GM12873 (cell line): Measurements from ENCODE around the gene NTM.
A peak's percentile ranks its signal among the peaks of the same experiment; 100 is the strongest.

Experiments used
- TF ChIP-seq, protein P1 (sequence below): IDR thresholded peaks from 2 replicates; pipeline ENCODE4 v1.5.1; 2012; ENCODE audit warnings: low read depth, mild to moderate bottlenecking, moderate library complexity, low read length, control low read depth; ENCODE audit not compliant: insufficient read depth; ENCODE audit errors: missing control alignments

NTM gene

DNA sequence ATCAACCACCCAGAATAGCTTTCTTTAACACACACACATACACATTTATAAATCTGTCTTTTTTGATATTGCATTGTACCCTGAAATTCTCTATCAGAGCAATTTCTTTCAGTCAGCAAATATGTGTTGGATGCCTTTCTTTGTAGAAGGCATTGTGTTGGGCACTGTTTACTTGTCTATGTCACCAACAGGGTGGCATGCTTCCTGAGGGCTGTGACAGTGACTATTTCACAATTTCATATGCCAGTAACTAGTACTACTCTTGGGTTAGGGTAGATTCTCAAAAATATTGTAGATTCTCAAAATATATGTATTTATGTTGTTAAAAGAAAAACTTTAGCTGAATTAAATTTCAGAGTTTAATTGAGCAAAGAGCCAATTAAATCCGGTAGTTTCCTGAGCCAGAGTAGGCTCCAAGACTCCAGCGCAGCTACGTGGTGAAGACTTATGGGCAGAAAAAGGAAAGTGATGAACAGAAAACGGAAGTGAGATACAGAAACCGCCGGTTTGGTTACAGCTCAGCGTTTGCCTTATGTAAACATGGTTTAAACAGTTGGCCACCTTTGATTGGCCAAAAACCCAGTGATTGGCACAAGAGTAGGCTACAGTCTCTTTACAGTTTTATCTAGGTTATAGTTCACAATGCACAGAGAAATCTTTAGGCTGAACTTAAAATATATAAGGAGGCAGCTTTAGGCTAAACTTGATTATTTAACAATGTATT, 723.3 kb downstream of the NTM start:
- TF ChIP-seq, protein P1, sequence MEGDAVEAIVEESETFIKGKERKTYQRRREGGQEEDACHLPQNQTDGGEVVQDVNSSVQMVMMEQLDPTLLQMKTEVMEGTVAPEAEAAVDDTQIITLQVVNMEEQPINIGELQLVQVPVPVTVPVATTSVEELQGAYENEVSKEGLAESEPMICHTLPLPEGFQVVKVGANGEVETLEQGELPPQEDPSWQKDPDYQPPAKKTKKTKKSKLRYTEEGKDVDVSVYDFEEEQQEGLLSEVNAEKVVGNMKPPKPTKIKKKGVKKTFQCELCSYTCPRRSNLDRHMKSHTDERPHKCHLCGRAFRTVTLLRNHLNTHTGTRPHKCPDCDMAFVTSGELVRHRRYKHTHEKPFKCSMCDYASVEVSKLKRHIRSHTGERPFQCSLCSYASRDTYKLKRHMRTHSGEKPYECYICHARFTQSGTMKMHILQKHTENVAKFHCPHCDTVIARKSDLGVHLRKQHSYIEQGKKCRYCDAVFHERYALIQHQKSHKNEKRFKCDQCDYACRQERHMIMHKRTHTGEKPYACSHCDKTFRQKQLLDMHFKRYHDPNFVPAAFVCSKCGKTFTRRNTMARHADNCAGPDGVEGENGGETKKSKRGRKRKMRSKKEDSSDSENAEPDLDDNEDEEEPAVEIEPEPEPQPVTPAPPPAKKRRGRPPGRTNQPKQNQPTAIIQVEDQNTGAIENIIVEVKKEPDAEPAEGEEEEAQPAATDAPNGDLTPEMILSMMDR, result no peak

DNA sequence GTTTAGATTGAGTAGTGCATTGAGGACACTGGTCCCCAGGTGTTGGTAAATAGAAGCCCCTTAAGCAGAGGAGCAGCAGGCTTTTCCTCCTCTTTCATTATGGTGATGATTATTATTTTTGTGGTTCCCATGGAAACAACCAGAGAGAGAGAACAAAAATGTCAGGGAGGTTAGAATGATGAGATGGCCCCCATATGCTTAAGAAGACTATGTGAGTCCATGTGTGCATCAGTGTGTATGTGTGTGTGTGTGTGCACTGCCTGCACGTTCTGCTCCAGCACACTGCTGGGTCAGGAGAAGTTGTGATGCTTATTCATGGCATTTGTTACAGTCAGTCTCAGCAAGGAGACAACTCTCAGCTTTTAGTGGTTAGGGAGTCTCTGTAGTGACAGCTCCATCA, 724.2 kb downstream of the NTM start:
- TF ChIP-seq, protein P1, result no peak

DNA sequence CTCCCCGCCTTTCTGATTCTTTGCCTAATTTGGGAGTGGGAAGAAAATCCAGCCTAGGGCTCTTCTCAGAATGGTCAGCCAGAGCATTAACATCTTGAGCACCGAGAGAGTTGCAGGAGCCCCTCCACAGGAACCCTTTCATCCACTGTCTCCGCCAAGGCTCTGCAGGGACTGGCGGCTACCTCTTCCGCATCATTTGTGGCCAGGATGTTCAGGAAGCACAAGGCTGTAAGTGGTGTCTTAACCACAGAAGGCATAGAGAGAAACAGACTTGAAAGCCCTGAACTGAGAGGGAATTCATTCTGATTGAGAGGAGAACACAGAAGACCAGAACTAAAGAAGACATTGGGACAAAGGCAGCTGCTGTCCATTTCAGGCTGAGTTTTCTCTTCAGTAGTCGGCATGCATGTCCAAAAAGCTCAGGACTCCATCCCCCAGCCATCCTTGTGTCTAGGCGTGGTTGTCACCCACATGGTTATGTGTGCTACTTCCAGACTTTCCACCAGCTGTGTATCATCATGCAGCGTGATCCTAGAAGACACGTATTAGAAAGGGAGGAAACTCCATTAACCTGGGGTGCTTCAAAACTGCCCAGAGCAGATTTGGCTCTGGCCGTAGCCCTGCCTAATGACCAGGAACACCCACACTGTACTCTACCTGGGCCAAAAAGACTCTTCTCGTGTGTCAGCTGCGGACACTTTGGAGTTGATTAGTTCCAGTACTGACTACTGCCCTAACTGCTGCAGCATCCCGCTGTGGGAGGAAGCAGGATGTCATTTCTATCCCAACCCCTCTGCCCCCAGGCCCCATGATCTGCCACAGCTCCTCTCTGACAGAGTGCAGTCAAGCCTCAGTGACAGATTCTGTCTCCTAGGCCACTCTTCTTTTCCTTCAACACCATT, 725.1 kb downstream of the NTM start:
- TF ChIP-seq, protein P1, result no peak

DNA sequence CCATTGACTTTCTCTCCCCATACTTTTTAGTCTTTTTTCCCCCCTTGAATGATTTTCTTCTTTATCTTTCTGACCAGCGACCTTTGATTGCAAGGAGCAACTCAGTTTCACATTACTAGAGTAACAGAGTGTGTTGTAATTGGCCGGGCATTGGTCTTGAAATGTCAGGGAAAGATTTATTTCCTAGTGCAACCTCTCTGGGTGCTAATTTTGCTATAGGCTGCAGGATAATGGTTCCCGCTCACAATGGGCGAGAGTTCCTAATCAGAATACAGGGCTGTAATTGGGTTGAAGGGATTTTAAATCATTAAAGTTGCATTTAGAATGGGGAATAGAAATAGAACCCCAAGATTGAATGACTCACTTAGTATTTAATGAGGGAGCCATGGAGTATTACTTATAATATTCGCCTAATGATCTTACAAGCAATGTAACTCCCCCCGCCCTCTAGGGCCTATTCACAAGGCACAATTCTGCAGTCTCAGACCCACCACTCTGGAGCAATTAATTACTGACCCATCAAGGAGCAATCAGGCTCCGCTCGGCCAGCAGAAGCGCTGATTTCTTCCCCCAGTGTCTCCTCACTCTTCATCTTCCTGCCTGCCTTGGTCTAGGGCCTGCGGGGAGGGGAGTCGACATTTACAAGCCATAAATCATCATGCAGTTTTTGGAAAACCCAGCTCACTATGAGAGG, 725.9 kb downstream of the NTM start:
- TF ChIP-seq, protein P1, result no peak

DNA sequence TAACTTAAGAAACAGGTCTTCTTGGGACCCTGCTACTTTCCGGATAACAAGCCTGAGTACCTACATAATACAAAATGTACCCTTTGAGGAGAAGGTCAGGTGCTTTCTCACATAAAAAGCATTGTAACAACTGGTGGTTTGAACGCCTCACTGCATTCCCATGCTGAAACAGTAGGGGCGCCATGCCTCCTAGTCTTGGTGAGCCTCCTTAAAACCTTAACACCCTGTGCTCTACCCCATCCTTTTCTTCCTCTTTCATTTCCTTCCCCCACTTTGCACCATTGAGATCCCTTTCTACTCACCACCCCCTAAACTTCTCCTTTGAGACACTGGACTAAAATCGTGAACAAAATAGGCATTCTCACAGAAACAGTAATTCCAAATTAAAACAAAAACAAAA, 729.3 kb downstream of the NTM start:
- TF ChIP-seq, protein P1, result peak; percentile 69

DNA sequence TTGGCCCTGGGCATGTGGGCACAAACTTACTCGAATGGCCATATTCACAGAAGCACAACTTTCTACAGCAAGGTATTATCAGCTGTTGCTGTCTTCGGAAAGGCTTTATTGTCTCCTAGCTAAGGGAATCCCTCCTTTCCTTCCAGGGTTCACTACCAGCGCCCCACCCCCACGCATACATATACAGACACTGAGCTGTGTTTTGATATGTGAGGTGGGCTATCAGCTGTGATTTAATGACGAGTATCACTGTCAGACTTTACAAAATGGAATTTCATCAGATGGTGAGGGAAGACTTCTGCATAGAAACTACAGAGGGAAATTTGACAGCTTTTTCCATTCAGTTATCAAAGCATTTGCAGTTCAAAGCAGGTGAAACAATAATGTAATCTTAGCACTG, 730.2 kb downstream of the NTM start:
- TF ChIP-seq, protein P1, result no peak

DNA sequence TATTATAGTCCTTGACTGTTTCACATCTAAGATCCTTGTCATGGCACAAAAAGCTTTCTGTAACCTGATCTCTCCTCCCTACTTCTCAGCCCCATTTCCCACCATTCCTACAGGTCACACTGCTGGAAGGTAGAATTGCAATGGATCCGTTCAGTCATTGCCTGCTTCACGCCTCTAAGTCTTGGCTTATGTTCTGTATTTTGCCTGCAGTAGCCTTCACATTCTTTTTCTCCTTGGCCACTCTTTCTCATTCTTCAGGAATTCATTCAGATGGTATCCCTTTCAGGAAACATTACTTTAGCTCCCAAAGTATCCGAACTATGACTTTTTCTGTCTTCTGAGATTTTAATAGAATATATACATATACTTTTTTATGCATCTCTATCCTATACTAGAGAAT, 731.5 kb downstream of the NTM start:
- TF ChIP-seq, protein P1, result no peak
